Measurements from ENCODE around the gene HYAL1.

The HYAL1 gene

GRCh38 chr3:50269977-50270413 is 33.4 kb downstream of the HYAL1 start:
- DNase-seq (ENCODE audit: low read depth, low spot score): no peak
- H3K27me3 ChIP-seq (ENCODE audit: insufficient read depth, insufficient read length): no peaks in the 10 kb centered on the region
- H3K36me3 ChIP-seq (ENCODE audit: insufficient read depth, insufficient read length, low read length): peaks cover 38% of the 10 kb centered on the region
- peaks cover 69% of the 10 kb centered on the region for H3K4me1 ChIP-seq (ENCODE audit: insufficient read depth, insufficient read length)
- no peaks in the 10 kb centered on the region for H3K9me3 ChIP-seq (ENCODE audit: insufficient read depth, low read length)
- peak overlapping the region; percentile 87 for H3K9ac ChIP-seq (ENCODE audit: insufficient read length, low read depth)
- TF ChIP-seq SUZ12 (IDR thresholded peaks at IDR 0.05; ENCODE audit: extremely low read depth, insufficient read depth, insufficient read length): no peak
- no peak for TF ChIP-seq YY1 (IDR thresholded peaks at IDR 0.05; ENCODE audit: insufficient read depth, insufficient read length)
- no peak for TF ChIP-seq ZNF274 (IDR thresholded peaks at IDR 0.05; ENCODE audit: low read depth, low read length)
- peak overlapping the region; percentile 48 for H3K4me3 ChIP-seq (ENCODE audit: insufficient read length, low read depth)

GRCh38 chr3:50269460-50269859 is 33.9 kb downstream of the HYAL1 start:
- H3K4me1 ChIP-seq (ENCODE audit: insufficient read depth, insufficient read length): peaks cover 67% of the 10 kb centered on the region
- no peak for DNase-seq (ENCODE audit: low read depth, low spot score)
- peak overlapping the region; percentile 48 for H3K4me3 ChIP-seq (ENCODE audit: insufficient read length, low read depth)
- no peaks in the 10 kb centered on the region for H3K27me3 ChIP-seq (ENCODE audit: insufficient read depth, insufficient read length)
- H3K9me3 ChIP-seq (ENCODE audit: insufficient read depth, low read length): no peaks in the 10 kb centered on the region
- H3K36me3 ChIP-seq (ENCODE audit: insufficient read depth, insufficient read length, low read length): peaks cover 34% of the 10 kb centered on the region
- TF ChIP-seq SUZ12 (IDR thresholded peaks at IDR 0.05; ENCODE audit: extremely low read depth, insufficient read depth, insufficient read length): no peak
- no peak for TF ChIP-seq YY1 (IDR thresholded peaks at IDR 0.05; ENCODE audit: insufficient read depth, insufficient read length)
- no peak for TF ChIP-seq ZNF274 (IDR thresholded peaks at IDR 0.05; ENCODE audit: low read depth, low read length)
- peak overlapping the region; percentile 87 for H3K9ac ChIP-seq (ENCODE audit: insufficient read length, low read depth)

- Histone ChIP-seq H3K36me3 (ENCODE audit: insufficient read depth, insufficient read length, low read length) (peaks cover 28% of the 10 kb centered on the region), H3K27me3 (ENCODE audit: insufficient read depth, insufficient read length) (no peaks in the 10 kb centered on the region), H3K4me1 (ENCODE audit: insufficient read depth, insufficient read length) (peaks cover 68% of the 10 kb centered on the region), H3K4me3 (ENCODE audit: insufficient read length, low read depth) (peak within 1 kb of the TSS; percentile 49), H3K9ac (ENCODE audit: insufficient read length, low read depth) (peak within 1 kb of the TSS; percentile 87), H3K9me3 (ENCODE audit: insufficient read depth, low read length) (no peaks in the 10 kb centered on the region)
- no peak for DNase-seq (ENCODE audit: low read depth, low spot score)
- no peak for TF ChIP-seq ZNF274 (IDR thresholded peaks at IDR 0.05; ENCODE audit: low read depth, low read length)
- TF ChIP-seq YY1 (IDR thresholded peaks at IDR 0.05; ENCODE audit: insufficient read depth, insufficient read length): no peak
- TF ChIP-seq SUZ12 (IDR thresholded peaks at IDR 0.05; ENCODE audit: extremely low read depth, insufficient read depth, insufficient read length): no peak
Measured at GRCh38 chr3:50268703-50269451, 34.5 kb downstream of the HYAL1 start, which contains the start of gene SEMA3B. TSS of gene SEMA3B (plus strand) at chr3:50269147. CDS start at chr3:50269241, 94 bp downstream.

GRCh38 chr3:50268276-50268675 is 35.1 kb downstream of the HYAL1 start:
- Histone ChIP-seq H3K36me3 (ENCODE audit: insufficient read depth, insufficient read length, low read length) (peaks cover 22% of the 10 kb centered on the region), H3K4me1 (ENCODE audit: insufficient read depth, insufficient read length) (peaks cover 62% of the 10 kb centered on the region)

GRCh38 chr3:50267280-50267913 is 36.0 kb downstream of the HYAL1 start:
- H3K4me1 ChIP-seq (ENCODE audit: insufficient read depth, insufficient read length): peaks cover 67% of the 10 kb centered on the region
- TF ChIP-seq YY1 (IDR thresholded peaks at IDR 0.05; ENCODE audit: insufficient read depth, insufficient read length) (no peak), ZNF274 (IDR thresholded peaks at IDR 0.05; ENCODE audit: low read depth, low read length) (no peak), SUZ12 (IDR thresholded peaks at IDR 0.05; ENCODE audit: extremely low read depth, insufficient read depth, insufficient read length) (no peak)
- peaks cover 20% of the 10 kb centered on the region for H3K36me3 ChIP-seq (ENCODE audit: insufficient read depth, insufficient read length, low read length)
- peak overlapping the region; percentile 49 for H3K4me3 ChIP-seq (ENCODE audit: insufficient read length, low read depth)
- H3K9ac ChIP-seq (ENCODE audit: insufficient read length, low read depth): peak overlapping the region; percentile 85
- DNase-seq (ENCODE audit: low read depth, low spot score): no peak
- H3K27me3 ChIP-seq (ENCODE audit: insufficient read depth, insufficient read length): no peaks in the 10 kb centered on the region
- no peaks in the 10 kb centered on the region for H3K9me3 ChIP-seq (ENCODE audit: insufficient read depth, low read length)

More at GRCh38 chr3:50268276-50268675, 35.1 kb downstream of the HYAL1 start:
- peak overlapping the region; percentile 49 for H3K4me3 ChIP-seq (ENCODE audit: insufficient read length, low read depth)
- no peaks in the 10 kb centered on the region for H3K27me3 ChIP-seq (ENCODE audit: insufficient read depth, insufficient read length)
- DNase-seq (ENCODE audit: low read depth, low spot score): no peak
- H3K9me3 ChIP-seq (ENCODE audit: insufficient read depth, low read length): no peaks in the 10 kb centered on the region
- peak overlapping the region; percentile 43 for H3K9ac ChIP-seq (ENCODE audit: insufficient read length, low read depth)
- TF ChIP-seq ZNF274 (IDR thresholded peaks at IDR 0.05; ENCODE audit: low read depth, low read length) (no peak), SUZ12 (IDR thresholded peaks at IDR 0.05; ENCODE audit: extremely low read depth, insufficient read depth, insufficient read length) (no peak), YY1 (IDR thresholded peaks at IDR 0.05; ENCODE audit: insufficient read depth, insufficient read length) (no peak)

- H3K9me3 ChIP-seq (ENCODE audit: insufficient read depth, low read length): no peaks in the 10 kb centered on the region
- no peak for TF ChIP-seq SUZ12 (IDR thresholded peaks at IDR 0.05; ENCODE audit: extremely low read depth, insufficient read depth, insufficient read length)
- TF ChIP-seq ZNF274 (IDR thresholded peaks at IDR 0.05; ENCODE audit: low read depth, low read length): no peak
- TF ChIP-seq YY1 (IDR thresholded peaks at IDR 0.05; ENCODE audit: insufficient read depth, insufficient read length): no peak
- peak overlapping the region; percentile 85 for H3K9ac ChIP-seq (ENCODE audit: insufficient read length, low read depth)
- peaks cover 68% of the 10 kb centered on the region for H3K4me1 ChIP-seq (ENCODE audit: insufficient read depth, insufficient read length)
- no peaks in the 10 kb centered on the region for H3K27me3 ChIP-seq (ENCODE audit: insufficient read depth, insufficient read length)
- DNase-seq (ENCODE audit: low read depth, low spot score): no peak
- peaks cover 20% of the 10 kb centered on the region for H3K36me3 ChIP-seq (ENCODE audit: insufficient read depth, insufficient read length, low read length)
- peak overlapping the region; percentile 49 for H3K4me3 ChIP-seq (ENCODE audit: insufficient read length, low read depth)
Measured at GRCh38 chr3:50266836-50267235, 36.5 kb downstream of the HYAL1 start.

GRCh38 chr3:50266017-50266416 is 37.4 kb downstream of the HYAL1 start:
- H3K9me3 ChIP-seq (ENCODE audit: insufficient read depth, low read length): no peaks in the 10 kb centered on the region
- no peak for DNase-seq (ENCODE audit: low read depth, low spot score)
- peaks cover 13% of the 10 kb centered on the region for H3K36me3 ChIP-seq (ENCODE audit: insufficient read depth, insufficient read length, low read length)
- peak overlapping the region; percentile 68 for H3K9ac ChIP-seq (ENCODE audit: insufficient read length, low read depth)
- TF ChIP-seq ZNF274 (IDR thresholded peaks at IDR 0.05; ENCODE audit: low read depth, low read length): no peak
- H3K27me3 ChIP-seq (ENCODE audit: insufficient read depth, insufficient read length): no peaks in the 10 kb centered on the region
- no peak overlapping the region for H3K4me3 ChIP-seq (ENCODE audit: insufficient read length, low read depth)
- H3K4me1 ChIP-seq (ENCODE audit: insufficient read depth, insufficient read length): peaks cover 70% of the 10 kb centered on the region

Data from NT2/D1 (cell line).